Measurements from ENCODE around the gene FSTL3.

DNA sequence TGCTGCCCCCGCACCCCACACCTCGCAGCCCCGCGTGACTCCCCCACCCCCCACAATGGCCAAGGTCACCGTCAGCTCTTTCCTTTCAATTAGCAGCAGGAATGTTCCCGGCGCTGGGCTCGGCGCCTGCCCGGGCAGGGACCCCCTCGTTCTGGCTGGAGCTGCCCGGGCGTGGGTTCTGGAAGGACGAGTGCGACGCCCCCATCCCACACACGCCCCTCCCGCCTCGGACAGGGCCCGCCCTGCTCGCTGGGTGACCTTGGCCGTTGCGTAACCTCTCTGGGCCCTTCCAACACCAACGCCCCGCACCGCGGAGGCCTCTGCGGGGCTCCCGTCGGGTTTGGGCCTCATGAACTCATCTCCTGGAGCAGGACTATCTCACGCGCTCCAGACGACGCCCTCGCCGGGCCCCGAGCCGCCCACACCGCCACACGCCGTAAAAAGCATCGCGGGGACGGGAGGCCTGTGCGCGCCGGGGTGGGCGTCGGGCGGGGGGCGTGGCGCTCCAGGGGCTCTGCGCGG, 42.9 kb downstream of the FSTL3 start:
- TF ChIP-seq CTCF (IDR thresholded peaks at IDR 0.05) (no peak), POLR2AphosphoS5 (IDR thresholded peaks at IDR 0.05) (no peak)
